Measurements from ENCODE around the gene EVX2.

DNA sequence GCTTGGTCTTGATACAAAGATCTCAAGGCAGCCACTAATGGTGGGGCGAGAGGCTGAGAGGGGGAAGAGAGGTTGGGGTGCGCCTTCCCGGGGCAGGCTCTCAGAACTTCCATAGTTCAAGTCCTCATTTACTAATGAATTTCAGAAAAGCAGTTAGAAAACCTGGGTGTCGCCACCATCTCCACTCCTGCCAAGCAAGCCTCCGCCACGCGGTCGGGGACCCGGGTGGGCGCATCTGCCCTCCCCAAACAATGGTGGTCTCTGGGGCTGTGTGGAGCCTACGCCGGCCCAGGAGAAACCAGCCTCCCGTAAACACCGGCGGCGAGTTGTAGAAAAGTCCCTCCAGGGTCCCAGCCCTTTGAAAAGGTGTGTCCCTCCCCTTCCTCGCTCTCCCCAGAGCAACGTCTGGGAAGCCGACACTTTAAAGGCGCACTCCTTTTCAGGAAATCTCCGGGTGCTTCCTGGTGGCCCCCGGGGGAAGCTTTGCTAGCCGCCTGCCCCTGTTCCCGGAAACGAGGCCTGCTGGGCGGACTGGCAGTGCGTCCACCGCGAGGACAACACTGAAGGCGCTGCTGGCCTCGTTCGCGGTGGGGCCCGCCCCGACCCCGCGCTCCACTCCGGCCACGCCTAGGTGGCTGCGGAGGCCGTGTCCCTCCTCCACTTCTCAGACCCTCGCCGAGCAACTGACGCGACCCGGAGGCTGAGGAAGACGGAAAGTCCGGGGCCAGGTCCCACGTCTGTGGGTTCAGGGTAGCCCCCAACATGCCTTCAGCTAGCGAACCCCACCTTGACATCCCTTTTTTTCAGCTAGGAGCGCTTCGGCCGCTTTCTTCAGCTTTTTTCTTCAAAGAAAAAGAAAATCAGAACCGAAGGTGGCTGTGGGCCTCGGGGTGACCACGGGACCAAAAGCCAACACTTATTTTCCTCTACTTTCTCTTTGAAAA, 16.8 kb downstream of the EVX2 start:
- TF ChIP-seq POLR2AphosphoS5 (IDR thresholded peaks at IDR 0.05) (no peak), POLR2A (IDR thresholded peaks at IDR 0.05) (no peak)
- TF ChIP-seq, protein P1, sequence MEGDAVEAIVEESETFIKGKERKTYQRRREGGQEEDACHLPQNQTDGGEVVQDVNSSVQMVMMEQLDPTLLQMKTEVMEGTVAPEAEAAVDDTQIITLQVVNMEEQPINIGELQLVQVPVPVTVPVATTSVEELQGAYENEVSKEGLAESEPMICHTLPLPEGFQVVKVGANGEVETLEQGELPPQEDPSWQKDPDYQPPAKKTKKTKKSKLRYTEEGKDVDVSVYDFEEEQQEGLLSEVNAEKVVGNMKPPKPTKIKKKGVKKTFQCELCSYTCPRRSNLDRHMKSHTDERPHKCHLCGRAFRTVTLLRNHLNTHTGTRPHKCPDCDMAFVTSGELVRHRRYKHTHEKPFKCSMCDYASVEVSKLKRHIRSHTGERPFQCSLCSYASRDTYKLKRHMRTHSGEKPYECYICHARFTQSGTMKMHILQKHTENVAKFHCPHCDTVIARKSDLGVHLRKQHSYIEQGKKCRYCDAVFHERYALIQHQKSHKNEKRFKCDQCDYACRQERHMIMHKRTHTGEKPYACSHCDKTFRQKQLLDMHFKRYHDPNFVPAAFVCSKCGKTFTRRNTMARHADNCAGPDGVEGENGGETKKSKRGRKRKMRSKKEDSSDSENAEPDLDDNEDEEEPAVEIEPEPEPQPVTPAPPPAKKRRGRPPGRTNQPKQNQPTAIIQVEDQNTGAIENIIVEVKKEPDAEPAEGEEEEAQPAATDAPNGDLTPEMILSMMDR (IDR thresholded peaks at IDR 0.05): no peak

All from suprapubic skin (tissue), 4 donors.